ENCODE results near the gene SLC12A6. TPM values are rescaled to one million over a fixed set of nuclear protein-coding genes. Genes with fewer than 3 reads are reported as not detected.
A peak's percentile ranks its signal among the peaks of the same experiment; 100 is the strongest.
"Not testable (repeated sequence)": the region's sequence is repeated elsewhere in the genome, so short reads cannot be mapped to it uniquely, and the experiment has no call there.

Gene SLC12A6
- 3.0 and 6.6 TPM in 2 replicates for total RNA-seq (2014; rRNA removed; shearing (Covaris generic))

DNA sequence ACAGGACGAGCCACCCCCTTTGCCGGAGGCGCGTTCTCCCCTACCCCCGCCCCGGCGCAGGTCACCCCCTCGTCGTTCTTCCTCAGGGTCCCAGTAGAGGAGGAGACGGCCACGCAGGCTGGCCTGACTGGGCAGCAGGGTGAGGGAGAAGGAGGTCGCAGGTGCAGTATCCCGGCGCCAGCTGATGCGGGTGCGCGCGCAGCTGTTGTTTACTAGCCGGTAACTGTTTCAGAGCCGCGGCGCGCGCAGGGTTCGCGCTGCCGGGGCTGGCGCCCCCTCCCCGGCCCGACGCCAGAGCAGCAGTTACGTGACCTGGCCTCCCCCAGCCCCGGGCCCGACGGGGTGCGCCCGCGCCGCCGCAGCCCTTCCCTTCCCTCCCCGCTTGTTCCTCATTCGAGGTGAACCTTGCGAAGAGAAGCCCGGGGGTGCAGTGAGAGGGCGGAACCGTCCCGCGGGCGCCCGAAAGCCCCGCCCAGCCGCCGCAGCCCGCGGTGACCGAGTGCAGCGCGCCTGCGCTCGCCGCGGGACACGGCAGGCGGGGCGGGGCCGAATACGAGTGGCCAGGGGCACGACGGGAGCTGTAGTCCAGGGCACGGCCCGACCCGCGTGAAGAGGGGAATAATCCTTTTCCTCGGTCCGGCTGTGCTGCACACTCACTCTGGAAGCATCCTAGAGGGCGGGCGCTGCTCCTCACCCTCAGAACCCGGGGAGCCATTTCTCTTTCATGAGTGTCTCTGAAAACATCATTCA, at the start of gene SLC12A6:
Gene SLC12A6, minus strand, starts transcription at position 225 of the 750 bp plus-strand sequence. CDS start 1,101 bp downstream, outside the sequence.
- peak; percentile 91 for DNase-seq (ENCODE audit: low read depth)

DNA sequence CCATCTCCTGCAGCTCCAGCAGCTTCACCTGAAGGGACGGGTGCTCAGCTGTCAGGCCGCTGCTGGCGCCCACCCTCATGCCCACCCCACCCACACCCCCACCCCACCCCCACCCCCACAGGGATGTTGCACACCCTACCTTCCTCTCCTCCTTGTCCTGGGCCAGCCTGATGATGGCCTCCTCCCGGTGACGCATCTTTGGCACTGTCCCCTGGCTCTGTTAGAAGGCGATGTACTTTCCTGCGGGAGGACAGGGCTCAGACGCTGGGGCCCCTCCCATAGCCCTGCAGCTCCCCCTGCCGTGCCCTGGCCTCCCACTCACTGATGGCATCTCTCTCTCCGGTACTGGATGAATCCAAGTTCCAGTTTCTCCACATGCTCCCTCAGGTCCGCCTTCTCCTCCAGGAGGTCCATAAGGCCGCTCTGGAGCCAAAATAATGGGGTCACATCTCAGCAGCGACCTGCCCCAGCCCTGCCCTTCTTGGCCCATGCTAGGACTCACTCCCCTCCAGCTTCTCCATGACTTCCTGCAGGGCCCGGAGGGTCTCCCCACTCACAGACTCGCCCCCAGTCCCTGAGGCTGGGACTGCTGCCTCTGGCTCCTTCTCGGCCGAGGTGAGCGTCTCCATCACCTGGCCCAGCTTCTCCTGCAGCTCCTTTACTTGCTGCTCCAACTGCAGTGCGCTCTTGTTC, 44.4 kb upstream of the SLC12A6 start:
- not testable (repeated sequence) for DNase-seq (ENCODE audit: low read depth)

DNA sequence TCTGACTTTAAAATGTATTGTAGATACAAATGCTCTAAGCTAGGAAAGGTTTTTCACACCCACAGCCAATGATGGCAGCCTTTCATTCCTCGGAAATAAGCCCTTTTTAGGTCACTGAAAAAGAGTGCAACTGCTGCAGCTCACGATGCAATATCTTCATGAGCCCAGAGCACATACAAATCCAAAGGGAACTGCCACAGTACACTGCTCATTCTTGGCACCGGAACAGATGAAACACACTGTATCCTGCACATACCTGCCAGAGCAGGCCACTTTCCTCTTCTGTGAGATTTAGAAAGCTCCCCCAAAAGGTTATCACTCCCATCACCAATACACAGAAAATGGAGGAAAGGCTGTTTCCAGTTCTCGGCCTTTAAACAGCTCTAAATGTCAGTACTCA, 42.9 kb upstream of the SLC12A6 start:
- DNase-seq (ENCODE audit: low read depth), result not testable (repeated sequence)

DNA sequence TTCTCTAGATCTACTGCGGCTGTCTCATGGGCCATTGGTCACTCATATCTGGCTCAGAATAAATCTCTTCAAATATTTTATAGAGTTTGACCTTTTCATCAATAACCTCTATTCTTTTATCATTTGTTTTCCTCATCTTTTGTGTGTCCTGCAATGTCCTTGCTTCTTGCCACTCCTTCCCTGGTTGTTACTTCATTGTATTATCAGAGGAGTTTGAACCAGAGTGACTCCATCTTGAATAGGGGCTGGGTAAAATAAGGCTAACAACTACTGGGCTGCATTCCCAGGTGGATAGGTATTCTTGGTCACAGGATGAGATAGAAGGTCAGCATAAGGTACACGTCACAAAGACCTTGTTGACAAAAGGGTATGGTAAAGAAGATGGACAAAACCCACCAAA, 39.3 kb upstream of the SLC12A6 start:
- no peak for DNase-seq (ENCODE audit: low read depth)

DNA sequence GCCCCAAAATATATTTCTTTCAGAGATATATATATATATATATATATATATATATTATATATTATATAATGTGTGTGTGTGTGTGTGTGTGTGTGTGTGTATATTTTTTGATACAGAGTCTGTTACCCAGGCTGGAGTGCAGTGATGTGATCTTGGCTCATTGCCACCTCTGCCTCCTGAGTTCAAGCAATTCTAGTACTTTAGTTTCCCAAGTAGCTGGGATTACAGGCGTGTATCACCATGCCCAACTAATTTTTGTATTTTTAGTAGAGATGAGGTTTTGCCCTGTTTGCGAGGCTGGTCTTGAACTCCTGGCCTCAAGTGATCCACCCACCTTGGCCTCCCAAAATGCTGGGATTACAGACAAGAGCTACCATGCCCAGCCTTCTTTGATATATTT, 38.0 kb upstream of the SLC12A6 start:
- DNase-seq (ENCODE audit: low read depth), result not testable (repeated sequence)

DNA sequence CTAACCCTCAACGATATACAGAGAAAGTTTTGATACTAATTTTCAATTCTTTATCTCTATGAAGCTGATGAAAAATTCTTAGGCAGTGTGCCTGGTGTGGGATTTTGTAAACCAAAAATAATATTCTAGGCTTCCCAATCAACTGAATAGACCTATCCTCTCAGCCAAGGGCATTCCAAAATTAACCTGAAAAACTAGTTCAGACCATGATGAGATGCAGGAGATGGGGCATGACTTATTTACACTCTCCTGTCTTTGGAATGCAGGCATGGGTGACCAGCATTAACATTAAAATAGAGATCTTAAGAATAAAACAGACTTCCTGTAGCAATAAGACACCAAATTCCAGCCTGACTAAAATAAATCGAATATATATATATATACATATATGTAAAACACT, 37.2 kb upstream of the SLC12A6 start:
- no peak for DNase-seq (ENCODE audit: low read depth)

DNA sequence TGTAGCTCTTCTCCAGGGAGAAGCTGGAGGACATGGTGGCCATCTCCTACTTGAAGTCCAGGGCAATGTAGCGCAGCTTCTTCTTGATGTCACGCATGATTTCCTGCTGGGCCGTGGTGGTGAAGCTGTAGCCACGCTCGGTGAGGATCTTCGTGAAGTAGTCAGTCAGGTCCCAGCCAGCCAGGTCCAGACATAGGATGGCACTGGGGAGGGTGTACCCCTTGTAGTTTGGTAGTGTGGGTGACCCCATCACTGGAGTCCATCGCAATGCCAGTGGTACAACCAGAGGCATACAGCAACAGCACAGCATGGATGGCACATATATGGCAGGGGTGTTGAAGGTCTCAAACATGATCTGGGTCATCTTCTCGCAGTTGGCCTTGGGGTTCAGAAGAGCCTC, 36.4 kb upstream of the SLC12A6 start:
- no peak for DNase-seq (ENCODE audit: low read depth)

DNA sequence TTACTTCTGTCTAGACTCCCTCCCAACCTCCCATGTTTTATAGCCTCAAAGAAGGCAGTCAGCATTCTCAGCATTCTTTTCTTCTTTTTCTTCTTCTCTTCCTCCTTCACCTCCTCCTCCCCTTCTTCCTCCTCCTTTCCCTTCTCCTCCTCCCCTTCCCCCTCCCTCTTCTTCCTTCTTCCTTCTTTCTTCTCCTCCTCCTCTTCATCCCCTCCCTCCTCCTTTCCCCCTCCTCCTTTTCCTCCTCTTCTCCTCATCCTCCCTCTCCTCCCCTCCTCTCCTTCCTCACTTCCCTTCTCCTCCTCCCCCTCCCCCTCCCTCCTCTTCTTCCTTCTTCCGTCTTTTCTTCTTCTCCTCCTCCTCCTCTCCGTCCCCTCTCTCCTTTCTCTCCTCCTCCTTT, 33.1 kb upstream of the SLC12A6 start:
- no peak for DNase-seq (ENCODE audit: low read depth)

DNA sequence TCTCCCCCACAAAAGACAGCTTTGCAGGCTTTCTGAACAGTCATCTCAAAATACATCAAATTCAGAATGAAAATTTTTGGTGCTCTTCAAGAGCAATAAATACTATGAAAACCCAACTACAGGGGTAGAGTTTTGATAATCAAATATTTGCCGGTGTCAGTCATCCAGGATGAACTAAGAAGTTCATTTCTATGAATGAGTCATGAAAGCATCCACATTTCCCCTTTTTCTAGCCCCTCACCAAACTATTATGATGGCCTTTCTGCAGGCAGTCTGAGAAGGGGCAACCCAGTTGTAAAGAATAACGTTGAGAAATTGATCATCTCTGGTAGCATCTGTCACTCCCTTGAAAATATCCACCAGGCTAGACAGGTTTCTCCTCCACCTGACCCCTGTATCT, 32.5 kb upstream of the SLC12A6 start:
- no peak for DNase-seq (ENCODE audit: low read depth)

DNA sequence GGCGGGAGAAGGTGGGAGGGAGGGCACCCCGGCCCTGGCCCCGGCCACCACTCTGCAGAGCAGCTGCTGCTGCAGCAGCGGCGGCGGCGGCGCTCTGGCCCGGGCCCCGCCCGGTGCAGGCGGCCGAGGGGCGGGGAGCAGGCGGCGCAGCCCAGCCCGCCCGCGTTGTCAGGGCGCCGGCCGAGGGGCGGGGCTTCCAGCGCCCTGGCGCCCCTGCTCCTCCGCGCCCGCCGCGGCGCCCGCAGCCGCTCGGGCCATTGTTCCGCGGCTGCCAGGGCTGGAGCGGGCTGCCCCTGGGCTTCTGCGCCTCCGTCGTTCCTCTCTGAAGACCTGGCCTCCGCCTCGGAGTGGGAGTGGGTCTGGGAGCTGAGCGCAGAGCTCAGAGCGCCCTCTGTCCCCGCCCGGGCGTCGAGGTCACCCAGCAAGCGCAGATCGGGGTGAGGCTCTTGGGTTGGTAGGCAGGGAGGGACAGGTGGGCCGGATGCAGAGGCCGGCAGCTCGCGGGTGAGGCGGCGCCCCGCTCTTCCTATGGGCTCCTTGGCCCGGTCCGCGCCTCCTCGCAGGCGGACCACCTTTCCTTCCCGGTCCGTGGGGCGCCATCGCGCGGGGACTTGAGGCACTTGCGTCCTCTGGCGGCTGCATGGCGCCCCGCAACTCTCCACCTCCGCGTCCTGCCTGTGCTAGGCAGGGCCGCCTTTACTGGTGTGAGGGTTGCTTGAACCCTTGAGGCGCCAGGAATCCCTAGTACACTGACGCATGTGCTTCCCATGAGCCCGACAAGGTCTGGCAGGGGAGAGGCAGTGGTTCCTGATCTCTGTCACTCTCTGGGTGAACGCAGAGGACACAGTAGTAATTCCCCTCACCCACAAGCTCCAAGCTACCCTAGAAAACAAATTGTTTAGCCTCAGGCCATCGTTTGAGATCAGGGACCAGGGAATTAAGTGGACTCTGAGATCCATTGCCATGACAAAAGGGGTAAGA, 29.8 kb upstream of the SLC12A6 start, which contains the start of gene LPCAT4:
Gene LPCAT4, minus strand, starts transcription at position 96 of the 981 bp plus-strand sequence. CDS start 96 bp downstream, outside the sequence.
- DNase-seq (ENCODE audit: low read depth), result peak; percentile 84

DNA sequence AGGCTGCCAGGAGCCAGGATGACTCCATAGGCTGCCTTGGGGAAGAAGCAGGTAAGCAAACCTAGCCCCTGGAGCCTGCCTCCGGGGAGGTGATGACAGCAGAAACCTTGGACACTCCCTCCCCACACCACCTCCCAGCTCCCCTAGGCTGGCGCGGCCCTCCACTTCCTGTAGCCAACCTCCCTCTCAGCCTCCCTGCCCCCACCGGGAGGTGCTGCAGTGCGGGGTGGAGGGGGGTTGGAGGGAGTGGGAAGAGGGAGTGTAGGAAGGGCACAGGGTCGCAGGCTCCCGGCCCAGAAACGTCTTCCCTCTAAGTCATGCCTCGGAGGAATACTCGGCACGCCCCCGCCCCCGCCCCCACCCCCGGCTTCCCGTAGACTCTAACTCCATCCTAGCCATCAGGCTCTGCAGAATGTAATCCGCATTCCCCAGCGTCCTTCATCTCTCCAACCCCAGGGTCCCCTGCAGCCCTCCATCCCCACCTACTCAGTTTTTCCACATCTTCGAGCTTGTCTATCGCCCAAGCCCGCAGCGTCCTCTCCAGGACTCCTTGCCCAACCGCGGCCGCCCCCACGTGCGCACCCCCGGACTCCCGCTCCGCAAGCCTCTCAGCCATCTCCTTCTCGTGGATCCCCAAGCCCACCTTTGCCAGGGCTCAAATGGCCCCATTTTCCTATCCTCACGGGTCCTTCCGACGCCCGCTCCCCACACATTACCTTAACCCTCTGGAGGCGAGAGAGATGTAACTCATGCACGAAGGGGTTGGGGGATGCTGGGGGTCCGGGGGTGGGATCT, 28.9 kb upstream of the SLC12A6 start:
- peak; percentile 73 for DNase-seq (ENCODE audit: low read depth)

DNA sequence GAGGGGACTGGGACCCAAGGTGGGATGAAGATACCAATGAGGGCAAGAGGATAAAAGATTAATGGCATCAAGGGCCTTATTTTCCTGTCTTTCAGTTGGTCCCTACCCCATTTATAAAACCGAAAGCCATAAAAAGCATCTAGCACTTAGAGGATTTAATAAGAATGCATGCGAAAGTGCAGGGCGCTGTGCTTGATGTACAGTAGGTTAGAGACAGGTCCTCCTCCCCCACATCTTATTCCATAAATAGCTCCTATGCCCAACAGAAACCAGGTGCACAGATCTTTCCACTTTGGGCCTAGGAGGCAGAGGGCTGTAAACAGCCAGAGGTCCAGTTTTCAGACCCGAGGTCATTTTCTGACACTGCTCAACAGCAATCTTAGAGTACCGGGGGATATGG, 28.3 kb upstream of the SLC12A6 start:
- DNase-seq (ENCODE audit: low read depth), result no peak

DNA sequence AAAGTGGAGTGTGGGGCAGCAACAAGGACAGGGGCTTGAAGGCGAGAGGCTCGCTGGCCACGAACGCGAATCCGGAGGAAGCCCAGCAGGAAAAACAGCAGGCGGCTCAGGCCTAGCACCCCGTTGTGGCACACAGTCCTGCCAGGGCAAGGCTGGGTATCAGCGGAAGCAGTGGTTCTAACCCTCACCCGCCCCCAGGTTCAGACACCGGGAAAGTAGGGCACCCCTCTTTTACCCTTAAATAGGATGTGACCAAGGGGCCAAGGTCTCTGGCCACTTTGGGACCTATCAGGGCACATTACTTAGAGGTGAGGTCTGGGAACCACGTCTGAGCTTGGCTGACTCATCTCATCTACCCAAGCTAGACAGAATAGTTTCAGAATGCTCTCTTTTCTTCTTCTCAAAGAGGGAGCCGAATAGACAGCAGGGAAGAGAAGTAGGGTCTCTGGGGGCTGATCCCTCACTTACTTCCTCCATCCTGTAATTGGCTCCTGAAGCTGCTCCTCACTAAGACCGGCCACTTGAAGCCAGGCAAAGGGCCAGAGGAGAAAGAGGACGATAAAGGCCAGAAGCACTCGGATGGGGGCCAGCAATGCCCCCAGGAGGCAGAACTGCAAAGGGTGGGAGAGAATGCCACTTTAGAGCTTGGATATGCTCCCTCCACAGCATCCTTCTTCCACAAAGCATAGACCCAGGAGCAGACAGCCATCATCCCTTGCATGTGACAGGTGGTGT, 27.7 kb upstream of the SLC12A6 start:
- DNase-seq (ENCODE audit: low read depth), result no peak

DNA sequence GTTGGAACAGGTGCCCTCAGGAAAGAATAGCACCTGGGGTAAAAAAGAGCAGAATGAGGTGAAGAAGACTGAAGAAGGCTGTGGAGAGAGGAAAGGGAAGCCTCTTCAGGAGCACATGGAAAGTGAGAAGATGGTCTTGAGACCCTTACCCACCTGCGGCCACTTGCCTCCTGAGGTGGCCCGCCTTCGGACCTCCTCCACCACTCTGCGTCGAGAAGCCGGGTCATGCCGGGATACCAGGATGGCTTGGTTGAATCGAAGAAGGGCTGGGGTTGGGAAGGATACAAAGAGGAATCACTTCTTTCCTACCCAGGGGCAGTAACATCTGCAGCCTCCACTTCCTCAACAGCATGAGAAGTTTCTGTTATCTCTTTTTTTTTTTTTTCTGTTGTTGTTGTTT, 26.5 kb upstream of the SLC12A6 start:
- no peak for DNase-seq (ENCODE audit: low read depth)

DNA sequence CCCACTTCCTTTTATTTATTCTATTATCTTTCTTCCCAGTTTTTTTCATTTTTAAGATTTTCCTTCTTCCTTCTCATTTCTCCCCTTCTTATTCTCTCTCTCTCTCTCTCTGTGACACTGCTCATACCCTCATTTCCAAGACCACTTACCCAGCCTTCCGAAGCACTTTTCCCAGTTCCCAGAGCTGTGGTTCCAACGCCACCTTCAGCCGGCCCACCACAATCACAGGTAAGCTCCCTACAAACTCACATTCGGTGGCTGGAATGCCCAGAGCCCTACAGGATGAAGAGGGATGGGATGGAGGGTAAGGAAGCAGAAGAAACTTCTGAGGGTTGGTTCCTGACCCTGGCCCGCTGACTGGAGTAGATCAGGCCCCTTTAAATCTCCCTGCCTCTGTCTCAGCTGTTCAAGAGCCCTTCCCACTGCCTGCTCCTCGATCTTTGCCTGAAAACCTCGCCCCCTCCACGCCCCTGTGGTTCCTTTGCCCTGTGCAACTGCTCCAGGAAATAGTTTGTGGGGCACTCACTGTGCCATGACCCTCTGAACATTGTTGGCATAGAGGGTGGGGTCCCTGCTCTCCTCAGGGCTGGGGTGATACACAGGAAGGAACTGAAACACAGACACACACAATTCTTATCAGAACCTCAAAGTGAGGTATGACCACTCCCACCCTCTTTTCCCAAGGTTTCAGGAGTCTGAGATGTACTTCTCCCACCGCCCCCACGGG, 24.6 kb upstream of the SLC12A6 start:
- DNase-seq (ENCODE audit: low read depth), result no peak

DNA sequence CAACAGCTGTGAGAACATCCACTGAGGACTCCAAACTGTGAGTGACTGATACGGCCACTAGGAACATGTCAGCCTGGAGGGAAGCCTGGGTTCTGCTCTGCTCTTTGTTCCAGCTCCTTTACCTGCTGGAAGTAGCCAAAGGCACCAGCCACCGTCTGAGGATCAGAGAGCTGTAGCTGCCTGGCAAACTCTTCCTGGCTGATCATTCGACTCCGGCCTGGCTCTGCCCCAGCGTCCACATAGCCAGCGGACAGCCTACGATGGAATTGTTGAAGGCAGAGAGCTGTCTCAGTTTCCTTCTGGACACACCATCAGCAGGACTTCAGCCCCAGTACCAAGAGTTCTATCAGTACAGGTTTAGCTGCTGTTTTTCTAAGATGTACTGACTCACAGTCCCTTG, 23.7 kb upstream of the SLC12A6 start:
- no peak for DNase-seq (ENCODE audit: low read depth)

DNA sequence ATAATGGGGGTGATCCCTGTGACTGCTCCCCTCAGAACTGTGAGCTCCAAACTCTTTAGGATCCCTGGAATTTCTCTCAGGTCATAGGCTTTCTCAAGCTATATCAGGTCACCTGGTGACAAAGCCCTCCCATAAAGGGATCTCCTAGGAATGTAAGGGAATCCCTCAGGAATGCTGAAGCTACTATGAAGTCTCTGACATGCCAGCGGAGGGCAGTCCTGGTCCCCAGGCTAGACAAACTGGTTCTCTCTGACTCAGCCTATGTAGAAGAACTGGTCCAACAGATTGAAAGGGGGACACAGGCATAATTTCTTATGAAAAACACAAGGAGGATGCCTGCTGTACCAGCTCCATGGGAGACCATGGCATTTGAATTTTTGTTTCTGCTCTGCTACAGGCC, 22.7 kb upstream of the SLC12A6 start:
- DNase-seq (ENCODE audit: low read depth), result peak; percentile 27

DNA sequence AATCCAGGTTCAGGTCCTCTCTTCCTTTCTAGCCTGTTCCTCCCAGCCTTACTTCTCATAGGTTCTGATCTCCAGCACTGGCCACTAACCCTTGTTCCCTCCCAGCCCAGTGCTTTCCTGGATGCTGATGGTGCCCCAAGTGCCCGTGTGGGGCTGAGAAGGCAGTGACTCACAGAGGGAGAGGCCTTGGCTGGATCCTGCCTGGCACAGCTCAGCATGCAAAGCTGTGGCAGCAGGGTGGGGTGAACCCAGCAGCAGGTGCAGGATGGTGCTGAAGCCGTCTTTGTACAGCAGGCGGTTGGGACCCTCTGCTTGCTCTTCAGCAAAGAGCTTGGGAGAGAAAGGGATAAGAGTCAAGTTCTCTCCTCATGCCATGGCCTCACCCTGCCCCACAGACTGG, 21.8 kb upstream of the SLC12A6 start:
- DNase-seq (ENCODE audit: low read depth), result no peak

DNA sequence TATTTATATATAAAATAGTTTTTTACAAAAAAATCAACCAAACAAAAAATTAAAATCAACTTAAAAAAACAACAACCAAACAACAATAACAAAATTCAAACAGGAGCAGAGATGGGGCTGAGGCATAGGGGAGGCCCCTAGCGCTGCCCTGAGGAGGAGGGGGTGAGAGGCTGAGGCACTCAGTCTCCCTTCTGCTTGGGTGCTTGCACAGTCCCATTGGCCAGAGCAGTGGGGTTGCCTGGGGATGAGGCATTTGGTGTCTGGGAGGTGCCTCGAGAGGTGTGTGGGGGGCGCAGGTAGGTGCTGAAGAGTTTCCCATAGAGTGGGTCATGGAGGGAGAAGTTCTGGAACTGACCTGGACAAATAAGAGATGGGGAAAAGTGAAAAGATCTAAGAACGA, 21.4 kb upstream of the SLC12A6 start:
- no peak for DNase-seq (ENCODE audit: low read depth)

DNA sequence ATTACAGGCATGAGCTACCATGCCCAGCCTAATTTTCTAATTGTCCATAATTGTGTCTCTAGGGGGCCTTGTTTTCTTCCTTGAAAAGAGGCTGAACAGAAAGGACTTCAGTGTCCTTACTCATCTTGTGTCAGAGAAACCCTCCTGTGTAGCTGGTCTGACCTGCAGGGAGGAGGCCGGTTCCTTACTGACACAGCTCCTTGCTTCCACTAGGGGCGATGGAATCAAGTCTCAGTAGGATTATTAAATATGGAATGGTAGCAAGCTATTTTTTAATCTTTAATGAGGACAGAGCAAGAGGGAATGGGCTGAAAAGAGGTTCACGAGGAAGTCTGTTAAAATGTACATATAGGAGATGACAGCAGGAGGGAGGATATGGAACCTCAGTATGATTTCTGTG, 20.8 kb upstream of the SLC12A6 start:
- no peak for DNase-seq (ENCODE audit: low read depth)
